Measurements from ENCODE around the gene MINDY4.

DNA sequence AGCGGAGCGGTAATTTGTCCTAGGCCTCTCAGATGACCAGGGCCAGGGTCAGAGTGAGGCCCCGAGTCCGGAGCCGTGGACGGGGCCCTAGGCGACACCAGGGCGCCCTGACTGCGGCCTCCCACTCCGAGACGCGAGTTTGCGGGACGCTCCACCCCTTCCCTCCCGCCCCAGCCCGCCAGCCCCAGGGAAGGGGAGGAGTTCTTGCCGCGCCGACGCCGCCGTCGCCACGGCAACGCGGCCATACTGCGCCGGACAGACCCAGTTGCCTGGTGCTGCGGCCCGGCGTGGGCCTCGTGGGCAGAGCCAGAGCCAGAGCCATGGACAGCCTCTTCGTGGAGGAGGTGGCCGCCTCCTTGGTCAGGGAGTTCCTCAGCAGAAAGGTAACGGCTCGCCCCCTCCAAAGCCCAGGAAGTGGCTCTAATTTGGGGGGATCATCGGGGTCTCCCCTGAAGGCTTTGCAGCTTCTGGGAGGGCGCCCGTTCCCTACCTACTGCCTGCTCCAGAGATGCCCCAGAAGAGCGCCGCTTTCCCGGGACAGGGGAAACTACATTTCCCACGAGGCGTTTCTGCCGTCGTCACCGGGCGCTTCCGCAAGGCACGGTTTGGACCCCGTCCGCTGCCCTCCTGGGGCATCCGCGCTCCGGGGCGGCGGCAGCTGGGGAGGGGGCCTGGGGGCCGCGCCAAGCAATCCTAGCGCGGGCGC lies at the start of gene MINDY4:
- no peak for TF ChIP-seq ZNF274 (IDR thresholded peaks at IDR 0.05; ENCODE audit: low read depth, low read length)
- TF ChIP-seq SUZ12 (IDR thresholded peaks at IDR 0.05; ENCODE audit: extremely low read depth, insufficient read depth, insufficient read length): no peak

Measured in NT2/D1 (cell line).